Adipocyte (in vitro differentiated cells): ENCODE results near the gene SENP1.

Source experiments
- DNase-seq: peaks from one replicate; pipeline ENCODE4 v3.0.0-alpha.2; 2015; ENCODE audit warnings: low read depth
- H3K27me3 ChIP-seq: replicated peaks from 2 replicates; pipeline ENCODE4 v1.7.0; 2013; ENCODE audit warnings: mild to moderate bottlenecking, low read length, moderate library complexity; ENCODE audit not compliant: control insufficient read depth, insufficient read depth
- H3K36me3 ChIP-seq: 2 replicates; pipeline ENCODE4 v1.7.0; 2013; ENCODE audit warnings: low read length, mild to moderate bottlenecking, moderate library complexity; ENCODE audit not compliant: control insufficient read depth, insufficient read depth, severe bottlenecking
- H3K4me1 ChIP-seq: 2 replicates; pipeline ENCODE4 v1.7.0; 2013; ENCODE audit warnings: mild to moderate bottlenecking, low read length, moderate library complexity; ENCODE audit not compliant: control insufficient read depth, insufficient read depth
- H3K4me3 ChIP-seq: 2 replicates; pipeline ENCODE4 v1.7.0; 2013; ENCODE audit warnings: mild to moderate bottlenecking, low read length, moderate library complexity
- H3K9ac ChIP-seq: 2 replicates; pipeline ENCODE4 v1.7.0; 2013; ENCODE audit warnings: mild to moderate bottlenecking, low read length, moderate library complexity
- H3K9me3 ChIP-seq: 2 replicates; pipeline ENCODE4 v1.7.0; 2013; ENCODE audit warnings: mild to moderate bottlenecking, low read length, moderate library complexity; ENCODE audit not compliant: control insufficient read depth

SENP1 gene

GRCh38 chr12:48043771-48044170 lies 62.1 kb downstream of the SENP1 start:
- no peaks in the 10 kb centered on the region for H3K4me1 ChIP-seq
- H3K4me3 ChIP-seq, result no peak overlapping the region
- peaks cover 46% of the 10 kb centered on the region for H3K36me3 ChIP-seq
- DNase-seq, result no peak
- H3K27me3 ChIP-seq, result no peaks in the 10 kb centered on the region
- no peaks in the 10 kb centered on the region for H3K9me3 ChIP-seq
- no peak overlapping the region for H3K9ac ChIP-seq

- no peak for DNase-seq
- no peak overlapping the region for H3K4me3 ChIP-seq
- H3K36me3 ChIP-seq, result peaks cover 36% of the 10 kb centered on the region
- H3K9ac ChIP-seq, result no peak overlapping the region
- H3K4me1 ChIP-seq, result no peaks in the 10 kb centered on the region
- H3K27me3 ChIP-seq, result no peaks in the 10 kb centered on the region
- H3K9me3 ChIP-seq, result no peaks in the 10 kb centered on the region
Measured at GRCh38 chr12:48041591-48042423, 64.1 kb downstream of the SENP1 start.

- Histone ChIP-seq H3K4me1 (no peaks in the 10 kb centered on the region), H3K36me3 (peaks cover 21% of the 10 kb centered on the region), H3K4me3 (no peak overlapping the region), H3K9me3 (no peaks in the 10 kb centered on the region), H3K27me3 (no peaks in the 10 kb centered on the region), H3K9ac (no peak overlapping the region)
- DNase-seq, result no peak
Measured at GRCh38 chr12:48040354-48040753, 65.5 kb downstream of the SENP1 start.

GRCh38 chr12:48039151-48039550 lies 66.7 kb downstream of the SENP1 start:
- no peaks in the 10 kb centered on the region for H3K27me3 ChIP-seq
- no peak for DNase-seq

GRCh38 chr12:48038085-48038484 lies 67.8 kb downstream of the SENP1 start:
- no peak overlapping the region for H3K4me3 ChIP-seq

More at GRCh38 chr12:48039151-48039550, 66.7 kb downstream of the SENP1 start:
- Histone ChIP-seq H3K9ac (no peak overlapping the region), H3K9me3 (no peaks in the 10 kb centered on the region), H3K4me1 (no peaks in the 10 kb centered on the region), H3K4me3 (no peak overlapping the region), H3K36me3 (peaks cover 11% of the 10 kb centered on the region)

GRCh38 chr12:48037267-48037915 lies 68.5 kb downstream of the SENP1 start:
- peak; percentile 6 for DNase-seq
- Histone ChIP-seq H3K4me3 (no peak overlapping the region), H3K4me1 (no peaks in the 10 kb centered on the region), H3K9me3 (no peaks in the 10 kb centered on the region), H3K27me3 (peaks cover 3% of the 10 kb centered on the region), H3K9ac (no peak overlapping the region), H3K36me3 (peaks cover 4% of the 10 kb centered on the region)

More at GRCh38 chr12:48038085-48038484, 67.8 kb downstream of the SENP1 start:
- Histone ChIP-seq H3K4me1 (no peaks in the 10 kb centered on the region), H3K36me3 (peaks cover 4% of the 10 kb centered on the region), H3K27me3 (peaks cover 3% of the 10 kb centered on the region), H3K9me3 (no peaks in the 10 kb centered on the region), H3K9ac (no peak overlapping the region)
- no peak for DNase-seq

GRCh38 chr12:48036818-48037217 lies 69.1 kb downstream of the SENP1 start:
- Histone ChIP-seq H3K4me1 (no peaks in the 10 kb centered on the region), H3K9ac (no peak overlapping the region), H3K36me3 (peaks cover 3% of the 10 kb centered on the region), H3K27me3 (peaks cover 3% of the 10 kb centered on the region), H3K4me3 (no peak overlapping the region), H3K9me3 (no peaks in the 10 kb centered on the region)
- DNase-seq, result no peak

- Histone ChIP-seq H3K9me3 (no peaks in the 10 kb centered on the region), H3K9ac (no peak overlapping the region), H3K4me1 (no peaks in the 10 kb centered on the region), H3K36me3 (no peaks in the 10 kb centered on the region), H3K27me3 (peaks cover 4% of the 10 kb centered on the region), H3K4me3 (no peak overlapping the region)
- no peak for DNase-seq
Measured at GRCh38 chr12:48034835-48035805, 70.8 kb downstream of the SENP1 start.

- no peak for DNase-seq
- Histone ChIP-seq H3K36me3 (no peaks in the 10 kb centered on the region), H3K4me1 (no peaks in the 10 kb centered on the region), H3K9me3 (no peaks in the 10 kb centered on the region), H3K9ac (no peak overlapping the region), H3K27me3 (peaks cover 13% of the 10 kb centered on the region), H3K4me3 (no peak overlapping the region)
Measured at GRCh38 chr12:48033451-48033850, 72.4 kb downstream of the SENP1 start.

GRCh38 chr12:48032597-48032996 lies 73.3 kb downstream of the SENP1 start:
- Histone ChIP-seq H3K9ac (no peak overlapping the region), H3K27me3 (peaks cover 17% of the 10 kb centered on the region), H3K36me3 (no peaks in the 10 kb centered on the region), H3K9me3 (no peaks in the 10 kb centered on the region), H3K4me1 (no peaks in the 10 kb centered on the region), H3K4me3 (no peak overlapping the region)
- DNase-seq, result no peak
